HEK293 (cell line): ENCODE data around the gene TESMIN.
A peak's percentile ranks its signal among the peaks of the same experiment; 100 is the strongest.

Experiments used
- CTCF ChIP-seq: fragments of 450-650 bp; formaldehyde crosslinking; IDR thresholded peaks from 2 replicates; pipeline ENCODE4 v1.5.1; 2016; ENCODE audit warnings: missing biosample characterization, missing genetic modification characterization
- IKZF3 ChIP-seq: fragments of 450-650 bp; IDR thresholded peaks from 2 replicates; pipeline ENCODE4 v1.5.0; 2018; ENCODE audit warnings: missing biosample characterization, mild to moderate bottlenecking, missing genetic modification characterization, moderate library complexity
- KLF17 ChIP-seq: fragments of 450-650 bp; formaldehyde crosslinking; IDR thresholded peaks from 2 replicates; pipeline ENCODE4 v1.5.1; 2016; ENCODE audit warnings: missing biosample characterization, missing genetic modification characterization
- MYNN ChIP-seq: fragments of 450-650 bp; formaldehyde crosslinking; IDR thresholded peaks from 2 replicates; pipeline ENCODE4 v1.5.1; 2016; ENCODE audit warnings: missing biosample characterization, missing genetic modification characterization, borderline replicate concordance
- RBAK ChIP-seq: fragments of 450-650 bp; formaldehyde crosslinking; IDR thresholded peaks from 2 replicates; pipeline ENCODE4 v1.5.1; 2016; ENCODE audit warnings: missing biosample characterization, missing genetic modification characterization
- TRIM28 ChIP-seq: IDR thresholded peaks from 2 replicates; pipeline ENCODE4 v1.6.1; 2011; ENCODE audit warnings: low read length, control low read depth, borderline replicate concordance
- ZBTB8A ChIP-seq: fragments of 450-650 bp; formaldehyde crosslinking; IDR thresholded peaks from 2 replicates; pipeline ENCODE4 v1.5.1; 2016; ENCODE audit warnings: missing biosample characterization, missing genetic modification characterization
- ZFHX2 ChIP-seq: fragments of 450-650 bp; formaldehyde crosslinking; conservative IDR thresholded peaks from 2 replicates; pipeline ENCODE4 v1.5.1; 2016; ENCODE audit warnings: missing biosample characterization, missing genetic modification characterization
- ZFP37 ChIP-seq: fragments of 450-650 bp; formaldehyde crosslinking; IDR thresholded peaks from 2 replicates; pipeline ENCODE4 v1.5.1; 2016; ENCODE audit warnings: missing biosample characterization, missing genetic modification characterization
- ZNF10 ChIP-seq: fragments of 450-650 bp; formaldehyde crosslinking; IDR thresholded peaks from 2 replicates; pipeline ENCODE4 v1.5.1; 2017; ENCODE audit warnings: missing biosample characterization, missing genetic modification characterization
- ZNF112 ChIP-seq: fragments of 450-650 bp; formaldehyde crosslinking; IDR thresholded peaks from 2 replicates; pipeline ENCODE4 v1.5.0; 2017; ENCODE audit warnings: missing biosample characterization, missing genetic modification characterization
- ZNF133 ChIP-seq: fragments of 450-650 bp; formaldehyde crosslinking; IDR thresholded peaks from 2 replicates; pipeline ENCODE4 v1.5.1; 2016; ENCODE audit warnings: missing biosample characterization, missing genetic modification characterization
- ZNF169 ChIP-seq: fragments of 450-650 bp; formaldehyde crosslinking; IDR thresholded peaks from 2 replicates; pipeline ENCODE4 v1.5.1; 2016; ENCODE audit warnings: missing biosample characterization, missing genetic modification characterization
- ZNF19 ChIP-seq: fragments of 450-650 bp; formaldehyde crosslinking; IDR thresholded peaks from 2 replicates; pipeline ENCODE4; 2016; ENCODE audit warnings: missing biosample characterization, missing genetic modification characterization, low read depth
- ZNF274 ChIP-seq, 2 experiments: fragments of 200-500 bp in 1 of 2; fragments of 450-650 bp in 1 of 2; sonication (Bioruptor generic) in 1 of 2; formaldehyde crosslinking in 1 of 2; IDR thresholded peaks; 2 replicates each; pipeline versions ENCODE4 v1.5.1 to v1.6.1; 2014 to 2016; ENCODE audit warnings: borderline replicate concordance in 1 of 2, inconsistent platforms in 1 of 2, low read length in 1 of 2, missing biosample characterization in 1 of 2, missing genetic modification characterization in 1 of 2
- ZNF341 ChIP-seq: fragments of 450-650 bp; formaldehyde crosslinking; IDR thresholded peaks from 2 replicates; pipeline ENCODE4; 2016; ENCODE audit warnings: low read depth, missing biosample characterization, missing genetic modification characterization
- ZNF404 ChIP-seq: fragments of 450-650 bp; formaldehyde crosslinking; IDR thresholded peaks from 2 replicates; pipeline ENCODE4 v1.5.1; 2017; ENCODE audit warnings: missing biosample characterization, missing genetic modification characterization
- ZNF501 ChIP-seq: fragments of 450-650 bp; formaldehyde crosslinking; IDR thresholded peaks from 2 replicates; pipeline ENCODE4 v1.5.1; 2016; ENCODE audit warnings: missing biosample characterization, missing genetic modification characterization
- ZNF555 ChIP-seq: fragments of 450-650 bp; formaldehyde crosslinking; conservative IDR thresholded peaks from 2 replicates; pipeline ENCODE4 v1.5.1; 2017; ENCODE audit warnings: missing biosample characterization, mild to moderate bottlenecking, missing genetic modification characterization, inconsistent platforms
- ZNF596 ChIP-seq: fragments of 450-650 bp; IDR thresholded peaks from 2 replicates; pipeline ENCODE4 v1.5.0; 2018; ENCODE audit warnings: missing biosample characterization, mild to moderate bottlenecking, missing genetic modification characterization, moderate library complexity
- ZNF621 ChIP-seq: fragments of 450-650 bp; formaldehyde crosslinking; IDR thresholded peaks from 2 replicates; pipeline ENCODE4 v1.5.1; 2017; ENCODE audit warnings: missing biosample characterization, missing genetic modification characterization
- ZNF629 ChIP-seq: fragments of 450-650 bp; formaldehyde crosslinking; IDR thresholded peaks from 2 replicates; pipeline ENCODE4 v1.5.1; 2017; ENCODE audit warnings: missing biosample characterization, missing genetic modification characterization
- ZNF843 ChIP-seq: fragments of 450-650 bp; formaldehyde crosslinking; IDR thresholded peaks from 2 replicates; pipeline ENCODE4 v1.5.1; 2016; ENCODE audit warnings: missing biosample characterization, missing genetic modification characterization
- ZXDB ChIP-seq: fragments of 450-650 bp; formaldehyde crosslinking; IDR thresholded peaks from 2 replicates; pipeline ENCODE4 v1.5.1; 2016; ENCODE audit warnings: missing biosample characterization, missing genetic modification characterization
- TF ChIP-seq, protein P1 (sequence below): fragments of 450-650 bp; formaldehyde crosslinking; IDR thresholded peaks from 2 replicates; pipeline ENCODE4 v1.5.1; 2017; ENCODE audit warnings: missing biosample characterization, missing genetic modification characterization
- TF ChIP-seq, protein P2 (sequence below): sonication (generic); formaldehyde crosslinking; IDR thresholded peaks from 2 replicates; pipeline ENCODE4 v1.8.1; 2022; ENCODE audit warnings: mild to moderate bottlenecking, moderate library complexity, missing genetic modification reagents
- TF ChIP-seq, protein P3 (sequence below): fragments of 450-650 bp; formaldehyde crosslinking; IDR thresholded peaks from 2 replicates; pipeline ENCODE4 v1.5.1; 2016; ENCODE audit warnings: missing biosample characterization, missing genetic modification characterization
- TF ChIP-seq, protein P4 (sequence below): IDR thresholded peaks from 2 replicates; pipeline ENCODE4 v1.6.1; 2011; ENCODE audit warnings: mild to moderate bottlenecking, low read depth, low read length, borderline replicate concordance
- TF ChIP-seq, protein P5 (sequence below): fragments of 450-650 bp; formaldehyde crosslinking; IDR thresholded peaks from 2 replicates; pipeline ENCODE4 v1.5.1; 2016; ENCODE audit warnings: missing biosample characterization, missing genetic modification characterization

The TESMIN gene

GRCh38 chr11:68659158-68659921 is 92.0 kb downstream of the TESMIN start (continued):
- TF ChIP-seq ZNF10 (tag by site-specific recombination) (0 out of 2 replicates have a peak, but pooled peaks have one; percentile 35), ZNF341 (tag by site-specific recombination) (peak; percentile 53; the same call in 1 of the 2 replicates), RBAK (tag by site-specific recombination) (no peak), ZXDB (tag by site-specific recombination) (peak; percentile 95), ZNF404 (no peak), ZNF621 (no peak), ZNF596 (tag by site-specific recombination) (no peak), MYNN (no peak), CTCF (tag by site-specific recombination) (no peak), ZNF169 (no peak), ZNF274 (IDR thresholded peaks at IDR 0.05; ENCODE audit: low read length) (no peak), ZNF274 (tag by site-specific recombination; IDR thresholded peaks at IDR 0.05; ENCODE audit: borderline replicate concordance) (no peak), ZNF112 (tag by site-specific recombination) (no peak), ZBTB8A (peak; percentile 98), ZFHX2 (peak; percentile 57), ZNF843 (tag by site-specific recombination) (peak; percentile 87), ZNF501 (tag by site-specific recombination) (no peak), KLF17 (tag by site-specific recombination) (peak; percentile 39; the same call in 1 of the 2 replicates), TRIM28 (no peak), ZNF19 (no peak), ZNF555 (tag by site-specific recombination) (no peak), IKZF3 (peak; percentile 83), ZFP37 (tag by site-specific recombination) (no peak), ZNF133 (tag by site-specific recombination) (no peak), ZNF629 (peak; percentile 75)
- TF ChIP-seq, protein P1, sequence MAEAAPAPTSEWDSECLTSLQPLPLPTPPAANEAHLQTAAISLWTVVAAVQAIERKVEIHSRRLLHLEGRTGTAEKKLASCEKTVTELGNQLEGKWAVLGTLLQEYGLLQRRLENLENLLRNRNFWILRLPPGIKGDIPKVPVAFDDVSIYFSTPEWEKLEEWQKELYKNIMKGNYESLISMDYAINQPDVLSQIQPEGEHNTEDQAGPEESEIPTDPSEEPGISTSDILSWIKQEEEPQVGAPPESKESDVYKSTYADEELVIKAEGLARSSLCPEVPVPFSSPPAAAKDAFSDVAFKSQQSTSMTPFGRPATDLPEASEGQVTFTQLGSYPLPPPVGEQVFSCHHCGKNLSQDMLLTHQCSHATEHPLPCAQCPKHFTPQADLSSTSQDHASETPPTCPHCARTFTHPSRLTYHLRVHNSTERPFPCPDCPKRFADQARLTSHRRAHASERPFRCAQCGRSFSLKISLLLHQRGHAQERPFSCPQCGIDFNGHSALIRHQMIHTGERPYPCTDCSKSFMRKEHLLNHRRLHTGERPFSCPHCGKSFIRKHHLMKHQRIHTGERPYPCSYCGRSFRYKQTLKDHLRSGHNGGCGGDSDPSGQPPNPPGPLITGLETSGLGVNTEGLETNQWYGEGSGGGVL (tag by site-specific recombination) = peak; percentile 40; the same call in 1 of the 2 replicates
- TF ChIP-seq, protein P2, sequence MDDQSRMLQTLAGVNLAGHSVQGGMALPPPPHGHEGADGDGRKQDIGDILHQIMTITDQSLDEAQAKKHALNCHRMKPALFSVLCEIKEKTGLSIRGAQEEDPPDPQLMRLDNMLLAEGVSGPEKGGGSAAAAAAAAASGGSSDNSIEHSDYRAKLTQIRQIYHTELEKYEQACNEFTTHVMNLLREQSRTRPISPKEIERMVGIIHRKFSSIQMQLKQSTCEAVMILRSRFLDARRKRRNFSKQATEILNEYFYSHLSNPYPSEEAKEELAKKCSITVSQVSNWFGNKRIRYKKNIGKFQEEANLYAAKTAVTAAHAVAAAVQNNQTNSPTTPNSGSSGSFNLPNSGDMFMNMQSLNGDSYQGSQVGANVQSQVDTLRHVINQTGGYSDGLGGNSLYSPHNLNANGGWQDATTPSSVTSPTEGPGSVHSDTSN = no peak
- TF ChIP-seq, protein P3, sequence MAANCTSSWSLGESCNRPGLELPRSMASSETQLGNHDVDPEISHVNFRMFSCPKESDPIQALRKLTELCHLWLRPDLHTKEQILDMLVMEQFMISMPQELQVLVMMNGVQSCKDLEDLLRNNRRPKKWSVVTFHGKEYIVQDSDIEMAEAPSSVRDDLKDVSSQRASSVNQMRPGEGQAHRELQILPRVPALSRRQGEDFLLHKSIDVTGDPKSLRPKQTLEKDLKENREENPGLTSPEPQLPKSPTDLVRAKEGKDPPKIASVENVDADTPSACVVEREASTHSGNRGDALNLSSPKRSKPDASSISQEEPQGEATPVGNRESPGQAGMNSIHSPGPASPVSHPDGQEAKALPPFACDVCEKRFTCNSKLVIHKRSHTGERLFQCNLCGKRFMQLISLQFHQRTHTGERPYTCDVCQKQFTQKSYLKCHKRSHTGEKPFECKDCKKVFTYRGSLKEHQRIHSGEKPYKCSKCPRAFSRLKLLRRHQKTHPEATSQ (tag by site-specific recombination) = no peak
- TF ChIP-seq, protein P4, sequence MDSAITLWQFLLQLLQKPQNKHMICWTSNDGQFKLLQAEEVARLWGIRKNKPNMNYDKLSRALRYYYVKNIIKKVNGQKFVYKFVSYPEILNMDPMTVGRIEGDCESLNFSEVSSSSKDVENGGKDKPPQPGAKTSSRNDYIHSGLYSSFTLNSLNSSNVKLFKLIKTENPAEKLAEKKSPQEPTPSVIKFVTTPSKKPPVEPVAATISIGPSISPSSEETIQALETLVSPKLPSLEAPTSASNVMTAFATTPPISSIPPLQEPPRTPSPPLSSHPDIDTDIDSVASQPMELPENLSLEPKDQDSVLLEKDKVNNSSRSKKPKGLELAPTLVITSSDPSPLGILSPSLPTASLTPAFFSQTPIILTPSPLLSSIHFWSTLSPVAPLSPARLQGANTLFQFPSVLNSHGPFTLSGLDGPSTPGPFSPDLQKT = no peak
- TF ChIP-seq, protein P5, sequence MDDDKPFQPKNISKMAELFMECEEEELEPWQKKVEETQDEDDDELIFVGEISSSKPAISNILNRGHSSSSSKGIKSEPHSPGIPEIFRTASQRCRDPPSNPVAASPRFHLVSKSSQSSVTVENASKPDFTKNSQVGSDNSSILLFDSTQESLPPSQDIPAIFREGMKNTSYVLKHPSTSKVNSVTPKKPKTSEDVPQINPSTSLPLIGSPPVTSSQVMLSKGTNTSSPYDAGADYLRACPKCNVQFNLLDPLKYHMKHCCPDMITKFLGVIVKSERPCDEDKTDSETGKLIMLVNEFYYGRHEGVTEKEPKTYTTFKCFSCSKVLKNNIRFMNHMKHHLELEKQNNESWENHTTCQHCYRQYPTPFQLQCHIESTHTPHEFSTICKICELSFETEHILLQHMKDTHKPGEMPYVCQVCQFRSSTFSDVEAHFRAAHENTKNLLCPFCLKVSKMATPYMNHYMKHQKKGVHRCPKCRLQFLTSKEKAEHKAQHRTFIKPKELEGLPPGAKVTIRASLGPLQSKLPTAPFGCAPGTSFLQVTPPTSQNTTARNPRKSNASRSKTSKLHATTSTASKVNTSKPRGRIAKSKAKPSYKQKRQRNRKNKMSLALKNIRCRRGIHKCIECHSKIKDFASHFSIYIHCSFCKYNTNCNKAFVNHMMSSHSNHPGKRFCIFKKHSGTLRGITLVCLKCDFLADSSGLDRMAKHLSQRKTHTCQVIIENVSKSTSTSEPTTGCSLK = no peak
